Measurements from ENCODE around the gene MTHFD1L. TPM values are rescaled to one million over a fixed set of nuclear protein-coding genes. Genes with fewer than 3 reads are reported as not detected.
A peak's percentile ranks its signal among the peaks of the same experiment; 100 is the strongest.

MTHFD1L gene
- total RNA-seq, 1 donor from 2014 or later, result 66.0 TPM

DNA sequence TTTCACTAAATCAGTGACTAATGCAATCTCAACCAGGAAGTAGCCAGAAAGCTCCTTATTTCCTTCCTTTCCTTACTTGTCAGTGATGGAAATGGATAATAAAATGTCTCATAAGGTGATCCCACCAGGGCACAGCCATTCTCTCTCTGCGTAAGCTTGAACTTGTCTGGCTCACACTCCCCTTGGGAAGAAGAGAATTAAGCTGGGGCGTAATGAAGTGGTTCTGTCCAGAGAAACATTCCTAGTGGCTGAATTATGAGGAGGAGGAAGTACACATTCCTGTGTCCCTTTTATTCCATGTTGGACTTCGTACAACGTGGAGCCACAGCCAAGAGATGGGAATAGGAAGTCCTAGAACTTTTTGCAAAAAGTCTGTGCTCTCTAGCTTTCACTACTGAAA is 93.7 kb downstream of the MTHFD1L start:
- Mint-ChIP-seq H3K4me3 (ENCODE audit: unreplicated experiment) (no peak overlapping the region), H3K36me3 (ENCODE audit: low read depth, unreplicated experiment) (peaks cover 14% of the 10 kb centered on the region), H3K27me3 (ENCODE audit: unreplicated experiment) (no peaks in the 10 kb centered on the region), H3K4me1 (ENCODE audit: unreplicated experiment) (peaks cover 8% of the 10 kb centered on the region), H3K27ac (ENCODE audit: unreplicated experiment) (peak overlapping the region; percentile 84), H3K9me3 (ENCODE audit: unreplicated experiment) (no peaks in the 10 kb centered on the region)
- DNase-seq (ENCODE audit: low spot score), result no peak
- TF ChIP-seq, protein P1, sequence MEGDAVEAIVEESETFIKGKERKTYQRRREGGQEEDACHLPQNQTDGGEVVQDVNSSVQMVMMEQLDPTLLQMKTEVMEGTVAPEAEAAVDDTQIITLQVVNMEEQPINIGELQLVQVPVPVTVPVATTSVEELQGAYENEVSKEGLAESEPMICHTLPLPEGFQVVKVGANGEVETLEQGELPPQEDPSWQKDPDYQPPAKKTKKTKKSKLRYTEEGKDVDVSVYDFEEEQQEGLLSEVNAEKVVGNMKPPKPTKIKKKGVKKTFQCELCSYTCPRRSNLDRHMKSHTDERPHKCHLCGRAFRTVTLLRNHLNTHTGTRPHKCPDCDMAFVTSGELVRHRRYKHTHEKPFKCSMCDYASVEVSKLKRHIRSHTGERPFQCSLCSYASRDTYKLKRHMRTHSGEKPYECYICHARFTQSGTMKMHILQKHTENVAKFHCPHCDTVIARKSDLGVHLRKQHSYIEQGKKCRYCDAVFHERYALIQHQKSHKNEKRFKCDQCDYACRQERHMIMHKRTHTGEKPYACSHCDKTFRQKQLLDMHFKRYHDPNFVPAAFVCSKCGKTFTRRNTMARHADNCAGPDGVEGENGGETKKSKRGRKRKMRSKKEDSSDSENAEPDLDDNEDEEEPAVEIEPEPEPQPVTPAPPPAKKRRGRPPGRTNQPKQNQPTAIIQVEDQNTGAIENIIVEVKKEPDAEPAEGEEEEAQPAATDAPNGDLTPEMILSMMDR (IDR thresholded peaks at IDR 0.05; ENCODE audit: unreplicated experiment), result no peak

DNA sequence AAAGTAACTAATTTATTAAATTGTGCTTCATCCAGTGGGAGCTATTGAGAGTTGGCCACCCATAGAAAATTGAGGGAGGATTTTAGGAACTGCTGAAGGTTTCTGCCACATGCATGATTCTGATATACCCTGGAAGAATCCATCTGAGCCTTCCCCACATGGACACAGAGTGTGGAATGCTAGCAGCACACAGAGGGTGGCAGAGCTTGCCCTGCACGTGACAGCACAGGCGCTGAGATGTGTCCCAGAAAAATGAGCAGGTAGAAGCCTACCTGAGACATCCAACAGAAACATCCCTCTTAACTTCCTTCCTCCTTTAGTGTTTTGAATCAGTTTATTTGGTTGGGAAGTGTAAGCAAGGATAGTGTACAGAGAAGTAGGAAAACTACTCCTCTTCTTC is 96.9 kb downstream of the MTHFD1L start:
- H3K4me3 Mint-ChIP-seq (ENCODE audit: unreplicated experiment), result no peak overlapping the region
- H3K27me3 Mint-ChIP-seq (ENCODE audit: unreplicated experiment), result peaks cover 2% of the 10 kb centered on the region
- TF ChIP-seq, protein P1 (IDR thresholded peaks at IDR 0.05; ENCODE audit: unreplicated experiment), result no peak
- H3K36me3 Mint-ChIP-seq (ENCODE audit: low read depth, unreplicated experiment), result peaks cover 10% of the 10 kb centered on the region
- no peak for DNase-seq (ENCODE audit: low spot score)
- no peaks in the 10 kb centered on the region for H3K9me3 Mint-ChIP-seq (ENCODE audit: unreplicated experiment)
- H3K27ac Mint-ChIP-seq (ENCODE audit: unreplicated experiment), result no peak overlapping the region
- peaks cover 18% of the 10 kb centered on the region for H3K4me1 Mint-ChIP-seq (ENCODE audit: unreplicated experiment)

DNA sequence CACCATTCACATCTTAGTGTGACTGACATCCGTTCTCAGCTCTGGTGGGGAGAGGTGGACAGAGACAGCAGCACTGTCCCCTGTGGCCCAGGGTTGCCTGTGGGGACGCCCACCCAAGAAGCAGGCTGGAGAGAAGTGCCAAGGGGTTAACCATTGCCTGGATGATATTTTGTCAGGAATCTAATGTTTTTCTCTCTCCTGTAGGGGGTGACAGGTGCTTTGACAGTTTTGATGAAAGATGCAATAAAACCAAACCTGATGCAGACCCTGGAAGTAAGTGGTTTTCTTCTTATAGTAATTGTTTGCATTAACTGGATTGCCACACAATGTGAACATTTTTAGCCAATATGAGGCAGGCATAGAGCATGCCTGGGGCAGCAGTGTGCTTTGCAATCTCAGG is 99.3 kb downstream of the MTHFD1L start:
- H3K27me3 Mint-ChIP-seq (ENCODE audit: unreplicated experiment), result peaks cover 7% of the 10 kb centered on the region
- H3K9me3 Mint-ChIP-seq (ENCODE audit: unreplicated experiment), result no peaks in the 10 kb centered on the region
- TF ChIP-seq, protein P1 (IDR thresholded peaks at IDR 0.05; ENCODE audit: unreplicated experiment), result no peak
- H3K36me3 Mint-ChIP-seq (ENCODE audit: low read depth, unreplicated experiment), result peaks cover 18% of the 10 kb centered on the region
- H3K4me3 Mint-ChIP-seq (ENCODE audit: unreplicated experiment), result no peak overlapping the region
- peaks cover 17% of the 10 kb centered on the region for H3K4me1 Mint-ChIP-seq (ENCODE audit: unreplicated experiment)
- no peak overlapping the region for H3K27ac Mint-ChIP-seq (ENCODE audit: unreplicated experiment)
- DNase-seq (ENCODE audit: low spot score), result no peak

DNA sequence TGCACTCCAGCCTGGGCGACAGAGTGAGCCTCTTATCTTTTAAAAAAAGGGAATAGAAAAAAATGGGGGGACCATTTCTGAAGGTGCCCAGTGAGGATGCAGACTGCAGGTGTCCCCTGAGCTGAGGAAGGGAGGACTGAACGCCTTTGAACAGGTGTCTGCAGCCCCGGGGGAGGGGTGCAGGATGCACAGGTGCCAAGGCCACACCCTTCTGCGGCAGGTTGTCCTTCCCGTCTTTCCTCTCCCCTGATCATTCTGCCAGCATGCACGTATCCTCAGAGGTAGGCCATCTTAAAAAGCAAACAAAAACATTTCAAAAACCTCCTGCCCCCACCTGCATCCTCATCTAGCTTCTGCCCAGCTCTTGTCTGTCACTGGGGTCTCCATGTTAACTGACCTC is 101.3 kb downstream of the MTHFD1L start:
- peaks cover 7% of the 10 kb centered on the region for H3K27me3 Mint-ChIP-seq (ENCODE audit: unreplicated experiment)
- no peak overlapping the region for H3K27ac Mint-ChIP-seq (ENCODE audit: unreplicated experiment)
- H3K4me3 Mint-ChIP-seq (ENCODE audit: unreplicated experiment), result no peak overlapping the region
- peaks cover 18% of the 10 kb centered on the region for H3K36me3 Mint-ChIP-seq (ENCODE audit: low read depth, unreplicated experiment)
- no peak for DNase-seq (ENCODE audit: low spot score)
- H3K4me1 Mint-ChIP-seq (ENCODE audit: unreplicated experiment), result peaks cover 17% of the 10 kb centered on the region
- TF ChIP-seq, protein P1 (IDR thresholded peaks at IDR 0.05; ENCODE audit: unreplicated experiment), result no peak
- H3K9me3 Mint-ChIP-seq (ENCODE audit: unreplicated experiment), result no peaks in the 10 kb centered on the region

DNA sequence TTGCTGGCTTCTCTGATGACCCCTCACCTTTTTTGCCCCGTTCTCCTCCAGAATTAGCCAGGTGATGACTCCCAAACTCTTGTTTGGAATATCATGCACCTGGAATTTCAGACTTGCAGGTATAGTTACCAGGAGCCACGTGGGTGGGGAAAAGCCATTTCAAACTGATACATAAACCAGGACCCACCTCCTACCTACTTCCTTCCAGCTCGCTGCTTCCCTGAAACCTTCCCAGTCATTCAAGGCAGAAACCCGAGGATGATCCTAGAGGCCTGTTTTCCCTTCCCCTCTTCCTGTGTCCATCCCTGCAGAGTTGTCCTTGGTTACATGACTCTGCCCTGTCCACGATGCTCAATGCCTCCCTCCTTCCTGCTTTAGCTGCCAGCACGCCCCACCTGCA is 101.9 kb downstream of the MTHFD1L start:
- TF ChIP-seq, protein P1 (IDR thresholded peaks at IDR 0.05; ENCODE audit: unreplicated experiment), result no peak
- Mint-ChIP-seq H3K4me3 (ENCODE audit: unreplicated experiment) (peak overlapping the region; percentile 68), H3K9me3 (ENCODE audit: unreplicated experiment) (no peaks in the 10 kb centered on the region), H3K27ac (ENCODE audit: unreplicated experiment) (peak overlapping the region; percentile 85), H3K4me1 (ENCODE audit: unreplicated experiment) (peaks cover 17% of the 10 kb centered on the region), H3K27me3 (ENCODE audit: unreplicated experiment) (peaks cover 7% of the 10 kb centered on the region), H3K36me3 (ENCODE audit: low read depth, unreplicated experiment) (peaks cover 18% of the 10 kb centered on the region)
- DNase-seq (ENCODE audit: low spot score), result no peak
